Measurements from ENCODE around the gene POLN. TPM values are rescaled to one million over a fixed set of nuclear protein-coding genes. Genes with fewer than 3 reads are reported as not detected.
A peak's percentile ranks its signal among the peaks of the same experiment; 100 is the strongest.

Gene POLN
- total and polyA plus RNA-seq, 2 experiments from 2014 or later, result 1.8 to 4.0 TPM

- no peak overlapping the region for H3K27ac Mint-ChIP-seq
- peak; percentile 5 for ATAC-seq
- Histone ChIP-seq H4K20me1 (replicated peaks; ENCODE audit: insufficient read depth) (no peaks in the 10 kb centered on the region), H3K79me2 (replicated peaks; ENCODE audit: insufficient read depth) (no peaks in the 10 kb centered on the region), H3F3A (replicated peaks; ENCODE audit: low read depth) (peaks cover 6% of the 10 kb centered on the region; the same call in 1 of the 2 replicates), H3K4me1 (ENCODE audit: insufficient read depth) (no peaks in the 10 kb centered on the region), H2AFZ (no peak overlapping the region), H3K9me2 (ENCODE audit: insufficient read depth) (no peaks in the 10 kb centered on the region), H3K4me2 (no peak overlapping the region), H3K36me3 (ENCODE audit: insufficient read depth) (no peaks in the 10 kb centered on the region), H3K4me3 (no peak overlapping the region), H3K27me3 (ENCODE audit: insufficient read depth) (no peaks in the 10 kb centered on the region), H3K27ac (ENCODE audit: low read depth) (no peak overlapping the region)
- TF ChIP-seq CREB1 (CRISPR knock-in tag; IDR thresholded peaks at IDR 0.05; ENCODE audit: low read depth) (no peak), JUNB (IDR thresholded peaks at IDR 0.05; ENCODE audit: unreplicated experiment) (no peak), POLR2AphosphoS5 (IDR thresholded peaks at IDR 0.05; ENCODE audit: low read depth) (no peak), ZNF114 (CRISPR knock-in tag; IDR thresholded peaks at IDR 0.05) (no peak), EZH2 (IDR thresholded peaks at IDR 0.05; ENCODE audit: low read depth, unreplicated experiment) (no peak), ZNF462 (CRISPR knock-in tag; IDR thresholded peaks at IDR 0.05) (no peak), NANOG (IDR thresholded peaks at IDR 0.05; ENCODE audit: borderline replicate concordance) (no peak), ETS1 (IDR thresholded peaks at IDR 0.05) (no peak), ZNF331 (CRISPR knock-in tag; IDR thresholded peaks at IDR 0.05; ENCODE audit: low read depth) (no peak), STAT1 (IDR thresholded peaks at IDR 0.05; ENCODE audit: unreplicated experiment) (no peak), EZH2phosphoT487 (IDR thresholded peaks at IDR 0.05; ENCODE audit: unreplicated experiment) (no peak)
- TF ChIP-seq, protein P1, sequence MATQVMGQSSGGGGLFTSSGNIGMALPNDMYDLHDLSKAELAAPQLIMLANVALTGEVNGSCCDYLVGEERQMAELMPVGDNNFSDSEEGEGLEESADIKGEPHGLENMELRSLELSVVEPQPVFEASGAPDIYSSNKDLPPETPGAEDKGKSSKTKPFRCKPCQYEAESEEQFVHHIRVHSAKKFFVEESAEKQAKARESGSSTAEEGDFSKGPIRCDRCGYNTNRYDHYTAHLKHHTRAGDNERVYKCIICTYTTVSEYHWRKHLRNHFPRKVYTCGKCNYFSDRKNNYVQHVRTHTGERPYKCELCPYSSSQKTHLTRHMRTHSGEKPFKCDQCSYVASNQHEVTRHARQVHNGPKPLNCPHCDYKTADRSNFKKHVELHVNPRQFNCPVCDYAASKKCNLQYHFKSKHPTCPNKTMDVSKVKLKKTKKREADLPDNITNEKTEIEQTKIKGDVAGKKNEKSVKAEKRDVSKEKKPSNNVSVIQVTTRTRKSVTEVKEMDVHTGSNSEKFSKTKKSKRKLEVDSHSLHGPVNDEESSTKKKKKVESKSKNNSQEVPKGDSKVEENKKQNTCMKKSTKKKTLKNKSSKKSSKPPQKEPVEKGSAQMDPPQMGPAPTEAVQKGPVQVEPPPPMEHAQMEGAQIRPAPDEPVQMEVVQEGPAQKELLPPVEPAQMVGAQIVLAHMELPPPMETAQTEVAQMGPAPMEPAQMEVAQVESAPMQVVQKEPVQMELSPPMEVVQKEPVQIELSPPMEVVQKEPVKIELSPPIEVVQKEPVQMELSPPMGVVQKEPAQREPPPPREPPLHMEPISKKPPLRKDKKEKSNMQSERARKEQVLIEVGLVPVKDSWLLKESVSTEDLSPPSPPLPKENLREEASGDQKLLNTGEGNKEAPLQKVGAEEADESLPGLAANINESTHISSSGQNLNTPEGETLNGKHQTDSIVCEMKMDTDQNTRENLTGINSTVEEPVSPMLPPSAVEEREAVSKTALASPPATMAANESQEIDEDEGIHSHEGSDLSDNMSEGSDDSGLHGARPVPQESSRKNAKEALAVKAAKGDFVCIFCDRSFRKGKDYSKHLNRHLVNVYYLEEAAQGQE (IDR thresholded peaks at IDR 0.05; ENCODE audit: unreplicated experiment), result no peak
- TF ChIP-seq, protein P2, sequence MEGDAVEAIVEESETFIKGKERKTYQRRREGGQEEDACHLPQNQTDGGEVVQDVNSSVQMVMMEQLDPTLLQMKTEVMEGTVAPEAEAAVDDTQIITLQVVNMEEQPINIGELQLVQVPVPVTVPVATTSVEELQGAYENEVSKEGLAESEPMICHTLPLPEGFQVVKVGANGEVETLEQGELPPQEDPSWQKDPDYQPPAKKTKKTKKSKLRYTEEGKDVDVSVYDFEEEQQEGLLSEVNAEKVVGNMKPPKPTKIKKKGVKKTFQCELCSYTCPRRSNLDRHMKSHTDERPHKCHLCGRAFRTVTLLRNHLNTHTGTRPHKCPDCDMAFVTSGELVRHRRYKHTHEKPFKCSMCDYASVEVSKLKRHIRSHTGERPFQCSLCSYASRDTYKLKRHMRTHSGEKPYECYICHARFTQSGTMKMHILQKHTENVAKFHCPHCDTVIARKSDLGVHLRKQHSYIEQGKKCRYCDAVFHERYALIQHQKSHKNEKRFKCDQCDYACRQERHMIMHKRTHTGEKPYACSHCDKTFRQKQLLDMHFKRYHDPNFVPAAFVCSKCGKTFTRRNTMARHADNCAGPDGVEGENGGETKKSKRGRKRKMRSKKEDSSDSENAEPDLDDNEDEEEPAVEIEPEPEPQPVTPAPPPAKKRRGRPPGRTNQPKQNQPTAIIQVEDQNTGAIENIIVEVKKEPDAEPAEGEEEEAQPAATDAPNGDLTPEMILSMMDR (conservative IDR thresholded peaks at IDR 0.05; ENCODE audit: low read depth in 2 of 2), result no peak
- no peaks in the 10 kb centered on the region; the same call in 2 of the 3 replicates for H3K36me3 Mint-ChIP-seq (ENCODE audit: low read depth)
- H3K4me3 Mint-ChIP-seq, result peak overlapping the region; percentile 29; the same call in 1 of the 3 replicates
- no peaks in the 10 kb centered on the region for H3K9me3 Mint-ChIP-seq
- H3K27me3 Mint-ChIP-seq (ENCODE audit: insufficient read depth, low read depth, poor library complexity), result peaks cover 11% of the 10 kb centered on the region
- H3K4me1 Mint-ChIP-seq, result peaks cover 18% of the 10 kb centered on the region
- no peak for DNase-seq (ENCODE audit: low spot score)
Observed at GRCh38 chr4:2071252-2071911, 170.5 kb downstream of the POLN start.
